HG02642 (cell line): ENCODE data around the gene SSU72.

ENCODE experiments used
- ATAC-seq: cut with Tn5 transposase; IDR thresholded peaks from one replicate; pipeline ENCODE4 v1.9.1; 2021; ENCODE audit warnings: mild to moderate bottlenecking; ENCODE audit not compliant: unreplicated experiment, poor library complexity

The SSU72 gene

GRCh38 chr1:1545946-1546737 is 28.5 kb downstream of the SSU72 start:
- ATAC-seq = no peak

GRCh38 chr1:1544544-1544943 is 30.1 kb downstream of the SSU72 start:
- ATAC-seq = no peak

- no peak for ATAC-seq
Measured at GRCh38 chr1:1543706-1544099, 31.0 kb downstream of the SSU72 start.

GRCh38 chr1:1542766-1543705 is 31.6 kb downstream of the SSU72 start:
- no peak for ATAC-seq

- no peak for ATAC-seq
Measured at GRCh38 chr1:1541956-1542765, 32.5 kb downstream of the SSU72 start.

- no peak for ATAC-seq
Measured at GRCh38 chr1:1540818-1541628, 33.6 kb downstream of the SSU72 start.

GRCh38 chr1:1540090-1540817 is 34.4 kb downstream of the SSU72 start, which contains the start of gene TMEM240:
Gene TMEM240, minus strand, starts transcription at chr1:1540624. Its CDS starts 278 bp downstream, at chr1:1540346.
- no peak for ATAC-seq

- ATAC-seq = no peak
Measured at GRCh38 chr1:1539310-1540089, 35.2 kb downstream of the SSU72 start.

DNA sequence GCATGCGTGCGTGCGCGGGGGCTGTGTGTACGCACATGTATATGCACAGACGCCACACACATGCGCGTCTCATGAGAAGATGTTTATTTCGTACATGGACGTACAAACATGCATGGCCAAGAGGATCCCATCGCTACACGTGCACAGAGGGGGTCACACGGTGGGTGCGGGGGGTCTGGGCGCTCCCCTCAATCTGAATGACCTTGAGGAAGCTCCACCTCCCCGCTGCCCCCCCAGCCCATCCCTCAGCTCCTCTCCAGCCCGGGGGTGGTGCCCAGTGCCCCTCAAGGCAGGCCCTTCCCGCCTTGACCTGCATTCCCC is 35.7 kb downstream of the SSU72 start:
- ATAC-seq = no peak

DNA sequence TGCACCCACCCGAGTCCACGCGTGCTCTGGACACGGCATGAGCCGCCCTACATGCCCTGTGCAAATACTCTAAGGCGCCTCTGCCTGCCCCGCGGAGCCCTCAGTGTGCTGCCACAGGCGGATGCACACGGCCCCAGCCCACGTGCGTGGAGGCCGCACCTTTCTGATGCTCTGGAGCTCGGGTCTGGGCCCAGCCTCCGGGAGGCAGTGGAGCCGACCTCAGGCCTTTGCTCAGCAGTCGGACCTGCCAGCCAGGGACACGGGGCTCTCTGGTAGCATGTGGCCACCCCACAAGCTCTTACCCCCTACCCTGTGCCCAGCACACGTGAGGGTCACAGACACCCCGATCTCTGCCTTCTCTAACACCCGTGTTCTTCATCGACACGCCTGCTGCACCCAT is 36.3 kb downstream of the SSU72 start:
- no peak for ATAC-seq

DNA sequence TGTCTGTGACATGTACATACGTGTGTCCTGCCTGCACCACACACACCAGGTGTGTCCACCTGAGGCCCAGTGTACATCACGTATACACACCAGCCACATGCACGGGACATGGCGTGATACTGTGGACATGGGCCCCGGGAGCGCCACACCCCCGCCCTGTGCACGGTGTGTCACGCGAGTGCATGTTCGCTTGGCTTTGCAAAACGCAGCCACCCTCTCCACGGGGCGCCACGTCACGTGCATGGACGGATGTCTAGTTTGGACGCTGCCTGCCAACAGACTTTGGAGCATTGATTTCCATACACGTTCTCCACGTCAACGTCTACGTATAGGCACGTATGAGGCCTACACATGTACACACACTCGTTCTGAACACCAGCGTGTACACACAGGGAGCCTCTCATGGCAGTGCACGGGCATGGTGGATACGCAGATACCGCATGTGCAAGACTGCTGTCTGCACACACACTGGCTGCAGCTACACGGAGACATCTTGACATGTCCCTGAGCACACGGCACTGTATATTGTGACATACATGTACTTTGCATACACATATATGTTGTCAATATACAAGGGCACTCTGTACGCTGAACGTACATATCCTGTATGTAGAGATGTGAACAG is 36.9 kb downstream of the SSU72 start:
- no peak for ATAC-seq

- ATAC-seq = no peak
Measured at GRCh38 chr1:1536938-1537546, 37.6 kb downstream of the SSU72 start.

DNA sequence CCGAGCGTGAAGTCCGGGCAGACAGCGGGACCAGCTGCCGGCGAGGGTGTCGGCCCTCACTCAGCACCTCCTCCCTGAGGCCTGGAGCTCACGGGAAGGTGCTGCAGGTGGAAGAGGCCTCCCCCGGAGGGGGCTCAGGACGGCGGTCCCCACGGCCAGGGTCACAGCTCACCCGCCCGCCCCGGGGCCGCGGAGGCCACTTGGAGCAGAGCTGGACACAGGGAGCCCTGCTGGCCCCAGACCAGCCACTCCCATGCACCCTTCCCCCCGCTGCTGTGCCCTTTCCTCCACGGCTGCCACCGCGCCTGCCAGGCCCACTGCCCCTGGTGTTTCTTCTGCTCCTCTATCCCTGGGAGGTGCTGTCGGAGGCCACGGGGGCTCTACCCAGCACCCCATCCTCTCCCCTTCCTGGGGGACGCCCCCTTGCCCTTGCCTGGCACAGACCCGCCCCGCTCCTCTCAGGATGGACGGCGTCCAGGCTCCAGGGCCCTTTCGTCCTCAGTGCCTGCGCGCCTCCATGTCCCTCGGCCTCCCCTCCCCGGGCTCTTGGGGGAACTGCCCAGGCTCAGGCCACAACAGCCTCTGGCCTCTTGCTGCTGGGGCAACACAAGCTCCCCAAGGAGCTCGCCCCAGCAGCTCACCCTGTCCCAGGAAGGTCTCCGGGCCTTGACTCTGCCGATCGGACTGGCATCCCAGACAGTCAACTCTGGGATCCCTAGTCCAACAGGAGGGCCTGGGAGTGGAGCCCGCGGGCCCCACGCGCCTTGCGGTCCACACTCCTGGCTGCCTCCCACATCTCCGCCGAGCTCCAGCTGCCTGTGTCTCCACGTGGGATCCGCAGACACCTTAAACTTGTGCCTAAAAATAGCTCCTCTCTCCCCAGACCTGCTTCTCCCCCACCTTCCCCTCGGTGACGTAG is 38.4 kb downstream of the SSU72 start:
- ATAC-seq = no peak

DNA sequence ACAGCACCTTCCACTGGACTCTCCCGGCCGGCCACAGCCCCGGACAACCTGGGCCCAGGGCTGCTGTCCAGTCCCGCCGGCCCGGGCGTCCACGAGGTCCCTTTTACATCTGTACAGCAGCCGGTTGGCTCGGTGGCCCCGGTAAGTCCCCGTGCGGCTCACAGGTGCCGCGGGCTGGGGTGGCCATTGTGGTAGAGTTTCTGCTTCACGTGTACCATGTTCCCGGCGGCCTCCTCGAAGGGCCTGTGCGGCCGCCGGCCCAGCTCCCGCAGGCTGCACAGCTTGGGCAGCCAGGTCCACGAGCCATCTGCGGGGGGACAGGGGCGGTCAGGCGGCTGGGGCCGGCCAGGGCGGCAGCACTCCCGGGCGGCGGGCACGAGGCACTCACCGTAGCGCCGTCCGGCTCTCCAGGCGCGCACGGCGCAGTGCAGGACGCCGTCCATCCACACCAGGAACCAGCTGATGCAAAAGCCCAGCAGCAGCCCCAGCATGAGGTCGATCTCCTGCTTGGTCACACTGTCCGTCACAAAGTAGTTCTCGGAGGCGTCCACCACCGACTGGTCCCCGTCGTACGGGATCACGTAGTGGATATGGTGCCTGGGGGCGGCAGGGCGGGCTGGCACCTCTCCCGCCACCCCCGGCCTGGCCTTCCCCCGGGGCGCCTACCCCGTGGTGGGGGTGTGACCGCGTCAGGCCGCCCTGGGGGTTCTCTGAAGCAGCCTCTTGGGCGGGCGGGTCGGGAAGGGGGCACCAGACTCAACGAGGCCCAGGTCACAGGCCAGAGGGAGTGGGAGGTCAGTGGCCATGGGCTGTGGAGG is 39.3 kb downstream of the SSU72 start:
- ATAC-seq = no peak

DNA sequence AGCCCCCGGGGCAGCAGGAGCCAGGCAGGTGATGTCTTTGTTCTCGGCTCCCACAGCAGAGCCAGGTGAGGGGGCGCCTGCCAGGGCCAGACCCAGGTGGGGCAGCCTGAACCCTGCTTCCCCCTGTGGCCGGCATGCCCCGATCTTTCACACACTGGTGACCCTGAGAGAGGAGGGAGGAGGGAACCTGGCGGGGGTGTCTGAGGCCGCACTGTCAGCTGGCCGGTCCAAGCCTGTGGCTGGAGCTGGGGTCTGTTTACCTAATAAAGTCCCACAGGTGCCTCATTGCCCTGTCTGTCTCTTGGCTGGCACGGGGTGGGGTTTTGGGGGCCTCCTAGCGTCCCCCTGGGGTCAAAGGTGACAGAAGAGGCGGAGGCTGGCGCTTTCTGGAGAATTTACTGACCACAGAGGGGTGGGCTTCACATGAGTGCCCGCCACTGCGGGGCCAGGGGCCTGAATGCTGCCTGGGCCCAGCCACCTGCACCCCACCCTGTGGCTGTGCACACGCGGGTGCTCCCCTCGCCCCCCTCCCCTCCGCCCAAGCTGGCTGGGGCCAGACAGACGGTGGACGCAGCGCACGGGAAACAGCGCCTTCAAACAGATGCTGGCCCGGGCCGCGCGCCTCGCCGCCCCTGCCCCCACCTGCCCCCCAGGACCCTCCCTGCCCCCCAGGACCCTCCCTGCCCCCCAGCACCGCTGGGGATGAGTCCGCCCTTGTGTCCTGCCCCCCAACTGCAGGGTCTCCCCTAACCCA is 40.1 kb downstream of the SSU72 start:
- no peak for ATAC-seq
